Adrenal gland (tissue), 12 donors: ENCODE measurements around the gene EZH2. TPM values are rescaled to one million over a fixed set of nuclear protein-coding genes. Genes with fewer than 3 reads are reported as not detected.

ENCODE experiments used
- DNase-seq, 7 donors: peaks; one replicate each; pipeline ENCODE4 v3.0.0-alpha.2; 2019 to 2020
- H3K27ac ChIP-seq, 5 donors: fragments of 200-600 bp; sonication (generic) in 4 of 5; 1 replicate in 3 of 5; 2 replicates in 2 of 5; pipeline versions ENCODE4 v1.5.1 to v1.8.0; 2016 to 2020; ENCODE audit warnings: mild to moderate bottlenecking in 1 of 5
- H3K27me3 ChIP-seq: fragments of 200-600 bp; 2 replicates; pipeline ENCODE4 v1.8.0; 2021
- H3K36me3 ChIP-seq, 2 donors: fragments of 200-600 bp; replicated peaks in 1 of 2; 1 replicate in 1 of 2; 2 replicates in 1 of 2; pipeline versions ENCODE4 v1.5.1 to v1.8.0; 2018 to 2022
- H3K4me1 ChIP-seq, 2 donors: fragments of 200-600 bp; replicated peaks in 1 of 2; 1 replicate in 1 of 2; 2 replicates in 1 of 2; pipeline versions ENCODE4 v1.5.1 to v1.8.0; 2018 to 2021
- H3K4me3 ChIP-seq, 4 donors: fragments of 200-600 bp; sonication (generic) in 3 of 4; one replicate each; pipeline ENCODE4 v1.5.1; 2016 to 2018
- H3K9me3 ChIP-seq, 3 donors: fragments of 200-600 bp; sonication (generic) in 1 of 3; replicated peaks in 1 of 3; 1 replicate in 2 of 3; 2 replicates in 1 of 3; pipeline versions ENCODE4 v1.5.1 to v1.8.0; 2016 to 2021
- POLR2A ChIP-seq, 2 donors: fragments of 450-650 bp; IDR thresholded peaks; one replicate each; pipeline ENCODE4 v1.6.1; 2017; ENCODE audit warnings: antibody characterized with exemption in 2 of 2, mild to moderate bottlenecking in 2 of 2, moderate library complexity in 1 of 2
- WGBS, 4 donors: extraction: QIAGEN DNeasy Blood & Tissue Kit in 2 of 4; methylation state at CpG; one replicate each; pipeline versions ENCODE4 v1.1.5 to v1.1.7; 2013 to 2017; 5-methylcytosine and 5-hydroxymethylcytosine counted together
- intact Hi-C, 2 donors: fragments of 100-400 bp; cut with DNase I; formaldehyde crosslinking; loops; one replicate each; pipeline versions ENCODE4 v1.14.1 to v1.15.0; 2022 to 2023
- polyA plus RNA-seq, 3 donors: library from polyadenylated mRNA; stranded (reverse); fragments of 200-250 nt in 2 of 3; fragments of 350-450 nt in 1 of 3; fragmentation: Illumina TruSeq in 1 of 3; extraction: RNeasy Lipid Tissue Mini Kit (QIAGEN cat#74804) in 1 of 3; gene quantifications; one replicate each; pipeline ENCODE4 v1.2.3, GENCODE V29; 2013 to 2014
- total RNA-seq, 9 donors: library from RNA; depleted of rRNA in 4 of 9; stranded (reverse); fragments of >200 nt in 4 of 9; fragments of 120-200 nt in 1 of 9; fragmentation: NEBNext Ultra II Directional in 1 of 9; extraction: Animal tissue kit (Norgen Biotek cat#: 25700) in 1 of 9; gene quantifications; one replicate each; pipeline versions ENCODE4 v1.1.0 to v1.2.4, GENCODE V29; 2013 to 2023
- TF ChIP-seq, protein P1 (sequence below), 6 experiments: fragments of 450-650 bp in 4 of 6; fragments of 200-600 bp in 2 of 6; sonication (generic) in 1 of 6; IDR thresholded peaks; 1 replicate in 5 of 6; 2 replicates in 1 of 6; pipeline versions ENCODE4 v1.5.1 to v1.8.0; 2016 to 2021; ENCODE audit warnings: antibody characterized with exemption in 6 of 6, mild to moderate bottlenecking in 2 of 6, moderate library complexity in 1 of 6
- donor health status: healthy with polysubstance abuse.
- donor health status: Bipolar disorder and iron deficiency.
- donor health status: DM: yes; HTN: yes; CAD: no.
- donor health status: DM: no; HTN: no; CAD: no.
- donor health status: DM: no; HTN: no; CAD: no.
- donor health status: DM: yes; HTN: yes; CAD: no.

Gene EZH2
- total and polyA plus RNA-seq, 12 donors: 0.61 to 11.6 (median 2.3) TPM

DNA sequence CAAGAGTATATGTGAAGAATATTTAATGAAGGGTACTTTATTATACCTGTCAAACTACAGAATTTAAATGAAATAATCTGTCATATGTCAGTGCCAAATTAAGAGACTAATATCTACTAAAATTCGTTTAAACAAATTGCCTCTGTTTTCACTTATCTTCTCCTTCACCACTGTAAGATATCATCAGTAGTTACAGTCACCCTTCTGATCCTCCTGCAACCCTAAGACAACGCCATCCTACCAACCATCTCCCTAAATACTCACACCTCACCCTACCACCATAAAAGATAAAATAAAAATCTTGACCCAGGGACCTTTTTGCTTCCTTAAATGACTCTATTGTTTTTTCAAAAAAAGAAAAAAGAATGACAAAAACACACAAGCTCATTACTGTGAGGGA, 20.8 kb downstream of the EZH2 start:
- peaks cover 0 to 7% (median 0%) of the 10 kb centered on the region in 3 donors for H3K9me3 ChIP-seq
- DNase-seq: no peak
- TF ChIP-seq, protein P1, sequence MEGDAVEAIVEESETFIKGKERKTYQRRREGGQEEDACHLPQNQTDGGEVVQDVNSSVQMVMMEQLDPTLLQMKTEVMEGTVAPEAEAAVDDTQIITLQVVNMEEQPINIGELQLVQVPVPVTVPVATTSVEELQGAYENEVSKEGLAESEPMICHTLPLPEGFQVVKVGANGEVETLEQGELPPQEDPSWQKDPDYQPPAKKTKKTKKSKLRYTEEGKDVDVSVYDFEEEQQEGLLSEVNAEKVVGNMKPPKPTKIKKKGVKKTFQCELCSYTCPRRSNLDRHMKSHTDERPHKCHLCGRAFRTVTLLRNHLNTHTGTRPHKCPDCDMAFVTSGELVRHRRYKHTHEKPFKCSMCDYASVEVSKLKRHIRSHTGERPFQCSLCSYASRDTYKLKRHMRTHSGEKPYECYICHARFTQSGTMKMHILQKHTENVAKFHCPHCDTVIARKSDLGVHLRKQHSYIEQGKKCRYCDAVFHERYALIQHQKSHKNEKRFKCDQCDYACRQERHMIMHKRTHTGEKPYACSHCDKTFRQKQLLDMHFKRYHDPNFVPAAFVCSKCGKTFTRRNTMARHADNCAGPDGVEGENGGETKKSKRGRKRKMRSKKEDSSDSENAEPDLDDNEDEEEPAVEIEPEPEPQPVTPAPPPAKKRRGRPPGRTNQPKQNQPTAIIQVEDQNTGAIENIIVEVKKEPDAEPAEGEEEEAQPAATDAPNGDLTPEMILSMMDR (IDR thresholded peaks at IDR 0.05): no peak
- TF ChIP-seq POLR2A (IDR thresholded peaks at IDR 0.05): no peak
- no peaks in the 10 kb centered on the region for H3K4me1 ChIP-seq
- intact Hi-C loops: no loop called here
- H3K36me3 ChIP-seq: no peaks in the 10 kb centered on the region
- 72 to 83% (median 73%) methylated on average over 2 of the region's 2 CpGs for WGBS, 4 donors
- H3K27me3 ChIP-seq: no peaks in the 10 kb centered on the region
- H3K4me3 ChIP-seq: no peak overlapping the region
- no peak overlapping the region for H3K27ac ChIP-seq

DNA sequence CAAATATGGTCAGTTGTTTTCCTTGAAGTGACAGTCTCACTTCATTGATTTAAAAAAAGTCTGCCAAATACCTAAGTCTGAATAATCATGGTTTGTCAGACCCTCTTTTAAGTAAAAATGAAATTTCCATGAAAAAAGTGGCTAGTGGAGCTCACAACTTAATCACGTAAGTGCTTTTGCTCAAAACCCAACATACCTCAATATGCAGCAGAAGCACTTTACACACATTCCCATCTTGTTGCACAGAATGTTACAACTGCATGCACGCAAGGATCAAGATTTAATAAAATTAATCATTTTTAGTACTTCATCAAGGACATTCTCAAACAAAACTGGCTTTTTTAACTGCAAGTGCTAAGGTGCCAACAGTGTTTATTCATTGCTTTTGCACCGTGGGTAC, 21.6 kb downstream of the EZH2 start:
- 56 to 65% (median 59%) methylated on average over 3 of the region's 3 CpGs for WGBS, 4 donors

DNA sequence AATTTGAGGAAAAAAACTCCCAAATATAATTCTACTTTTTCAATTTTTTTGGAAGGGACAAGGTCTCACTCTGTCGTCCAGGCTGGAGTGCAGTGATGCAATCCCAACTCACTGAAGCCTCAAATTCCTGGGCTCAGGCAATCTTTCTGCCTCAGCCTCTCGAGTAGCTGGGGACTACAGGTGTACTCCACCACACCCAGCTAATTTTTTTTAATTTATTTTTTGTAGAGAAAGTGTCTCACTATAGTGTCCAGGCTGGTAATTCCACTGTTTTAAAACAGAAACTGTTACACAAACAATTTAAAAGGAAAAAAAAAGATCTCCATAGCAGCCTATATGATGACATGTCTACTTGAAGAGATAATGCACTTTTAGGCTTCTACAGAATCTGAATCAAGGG, 25.6 kb downstream of the EZH2 start:
- DNase-seq: no peak
- 63 to 79% (median 73%) methylated on average over 2 of the region's 2 CpGs for WGBS, 4 donors
- TF ChIP-seq POLR2A (IDR thresholded peaks at IDR 0.05): no peak
- TF ChIP-seq, protein P1 (IDR thresholded peaks at IDR 0.05): no peak
- H3K4me1 ChIP-seq: no peaks in the 10 kb centered on the region
- H3K4me3 ChIP-seq: no peak overlapping the region
- H3K36me3 ChIP-seq: no peaks in the 10 kb centered on the region
- H3K27me3 ChIP-seq: no peaks in the 10 kb centered on the region
- intact Hi-C loops: no loop called here
- H3K27ac ChIP-seq: no peak overlapping the region
- H3K9me3 ChIP-seq: no peaks in the 10 kb centered on the region

More for the DNA sequence above, 21.6 kb downstream of the EZH2 start:
- Histone ChIP-seq H3K4me3 (no peak overlapping the region), H3K9me3 (peaks cover 0 to 3% (median 0%) of the 10 kb centered on the region in 3 donors), H3K4me1 (no peaks in the 10 kb centered on the region), H3K27ac (no peak overlapping the region), H3K36me3 (no peaks in the 10 kb centered on the region), H3K27me3 (no peaks in the 10 kb centered on the region)
- DNase-seq: no peak
- intact Hi-C loops: no loop called here
- no peak for TF ChIP-seq POLR2A (IDR thresholded peaks at IDR 0.05)
- TF ChIP-seq, protein P1 (IDR thresholded peaks at IDR 0.05): no peak

DNA sequence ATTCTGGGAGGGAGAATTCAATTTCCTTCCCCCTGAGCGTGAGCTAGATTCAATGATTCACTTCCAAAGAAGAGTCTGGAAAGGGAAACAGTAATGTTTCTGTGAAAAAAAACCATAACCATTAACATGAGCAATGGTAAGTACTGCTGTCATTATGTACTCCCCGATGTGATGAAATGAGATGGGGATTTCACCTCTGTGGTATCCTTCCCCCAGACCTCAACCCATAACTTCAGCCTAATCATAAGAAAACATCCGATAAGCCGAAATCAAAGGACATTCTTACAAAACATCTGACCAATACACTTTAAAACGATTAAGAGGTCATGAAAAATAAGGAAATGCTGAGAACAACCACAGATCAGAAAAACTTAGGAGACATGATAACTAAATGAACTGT, 27.2 kb downstream of the EZH2 start:
- intact Hi-C loops: no loop called here
- Histone ChIP-seq H3K4me3 (no peak overlapping the region), H3K27ac (no peak overlapping the region), H3K27me3 (no peaks in the 10 kb centered on the region), H3K9me3 (no peaks in the 10 kb centered on the region), H3K4me1 (no peaks in the 10 kb centered on the region), H3K36me3 (no peaks in the 10 kb centered on the region)
- 69 to 80% (median 77%) methylated on average over 5 of the region's 5 CpGs for WGBS, 4 donors
- TF ChIP-seq, protein P1 (IDR thresholded peaks at IDR 0.05): no peak
- TF ChIP-seq POLR2A (IDR thresholded peaks at IDR 0.05): no peak
- DNase-seq: no peak
